NCI-H2107 treated with DMSO at 0.1 percent for 48 hours (cell line): ENCODE results near the gene ZNF195.
"Not testable (repeated sequence)": the region's sequence is repeated elsewhere in the genome, so short reads cannot be mapped to it uniquely, and the experiment has no call there.

ENCODE experiments used
- DNase-seq: peaks from one replicate; lab custom pipeline; 2025; ENCODE audit not compliant: unreplicated experiment; lab: John Stamatoyannopoulos, UW

Gene ZNF195

GRCh38 chr11:3356858-3357257 is 22.1 kb downstream of the ZNF195 start:
- DNase-seq: no peak

GRCh38 chr11:3353066-3353465 is 25.9 kb downstream of the ZNF195 start:
- DNase-seq: no peak

GRCh38 chr11:3347127-3347526 is 31.8 kb downstream of the ZNF195 start:
- no peak for DNase-seq

- no peak for DNase-seq
Measured at GRCh38 chr11:3346587-3346986, 32.4 kb downstream of the ZNF195 start.

- DNase-seq: no peak
Measured at GRCh38 chr11:3345736-3346135, 33.2 kb downstream of the ZNF195 start.

GRCh38 chr11:3344327-3345174 is 34.4 kb downstream of the ZNF195 start:
- no peak for DNase-seq

- no peak for DNase-seq
Measured at GRCh38 chr11:3342709-3343108, 36.2 kb downstream of the ZNF195 start.

- DNase-seq: no peak
Measured at GRCh38 chr11:3341298-3341697, 37.6 kb downstream of the ZNF195 start.

- DNase-seq: no peak
Measured at GRCh38 chr11:3340025-3340424, 38.9 kb downstream of the ZNF195 start.

- DNase-seq: no peak
Measured at GRCh38 chr11:3339340-3339624, 39.7 kb downstream of the ZNF195 start.

- no peak for DNase-seq
Measured at GRCh38 chr11:3338569-3339339, 40.2 kb downstream of the ZNF195 start.

GRCh38 chr11:3336420-3336819 is 42.5 kb downstream of the ZNF195 start:
- not testable (repeated sequence) for DNase-seq

- not testable (repeated sequence) for DNase-seq
Measured at GRCh38 chr11:3333157-3333556, 45.8 kb downstream of the ZNF195 start.

GRCh38 chr11:3331078-3331477 is 47.9 kb downstream of the ZNF195 start:
- DNase-seq: not testable (repeated sequence)

GRCh38 chr11:3330064-3330463 is 48.9 kb downstream of the ZNF195 start:
- DNase-seq: not testable (repeated sequence)

- not testable (repeated sequence) for DNase-seq
Measured at GRCh38 chr11:3328503-3328902, 50.4 kb downstream of the ZNF195 start.

- DNase-seq: not testable (repeated sequence)
Measured at GRCh38 chr11:3326450-3326849, 52.5 kb downstream of the ZNF195 start.

- DNase-seq: not testable (repeated sequence)
Measured at GRCh38 chr11:3324724-3325123, 54.2 kb downstream of the ZNF195 start.
